BE2C (cell line): Measurements from ENCODE around the gene TM4SF20.
"Not testable (repeated sequence)": the region's sequence is repeated elsewhere in the genome, so short reads cannot be mapped to it uniquely, and the experiment has no call there.

Experiments used
- DNase-seq: peaks from one replicate; pipeline ENCODE4 v3.0.0-alpha.2; 2020
- H3K27me3 ChIP-seq: fragments of 250-450 bp; sonication (Bioruptor Pico); 2 replicates; pipeline ENCODE4 v1.5.1; 2020; ENCODE audit warnings: mild to moderate bottlenecking
- H3K36me3 ChIP-seq: fragments of 250-450 bp; sonication (Bioruptor Pico); 2 replicates; pipeline ENCODE4 v1.5.1; 2020; ENCODE audit warnings: mild to moderate bottlenecking
- H3K4me1 ChIP-seq: fragments of 250-450 bp; sonication (Bioruptor Pico); 2 replicates; pipeline ENCODE4 v1.5.1; 2020
- H3K4me3 ChIP-seq: 2 replicates; pipeline ENCODE4 v1.5.1; 2011; ENCODE audit warnings: low read depth, low read length
- H3K9me3 ChIP-seq: fragments of 250-450 bp; sonication (Bioruptor Pico); 2 replicates; pipeline ENCODE4 v1.5.1; 2020
- CTCF ChIP-seq: IDR thresholded peaks from 2 replicates; pipeline ENCODE4 v1.5.1; 2012; ENCODE audit warnings: mild to moderate bottlenecking, low read depth, low read length

TM4SF20 gene

DNA sequence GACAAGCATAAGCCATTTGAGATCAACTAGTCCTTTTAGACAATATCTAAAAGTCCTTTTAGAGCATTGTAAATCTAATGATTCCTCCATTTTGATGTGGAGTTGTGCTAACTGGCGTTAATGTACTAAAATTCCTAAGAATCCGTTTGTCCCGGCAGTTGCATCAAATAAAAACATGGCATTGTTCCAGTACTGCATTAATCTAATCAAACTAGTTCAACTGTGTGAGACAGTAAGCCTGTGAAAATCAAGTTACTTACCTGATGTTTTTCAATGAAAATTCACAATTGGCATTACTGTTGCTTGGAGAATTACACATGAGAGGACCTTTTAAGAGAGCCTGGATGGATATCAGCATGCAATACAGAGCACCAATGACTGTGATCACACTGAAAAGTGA is 13.3 kb downstream of the TM4SF20 start:
- Histone ChIP-seq H3K4me1 (peaks cover 15% of the 10 kb centered on the region), H3K4me3 (no peak overlapping the region)

DNA sequence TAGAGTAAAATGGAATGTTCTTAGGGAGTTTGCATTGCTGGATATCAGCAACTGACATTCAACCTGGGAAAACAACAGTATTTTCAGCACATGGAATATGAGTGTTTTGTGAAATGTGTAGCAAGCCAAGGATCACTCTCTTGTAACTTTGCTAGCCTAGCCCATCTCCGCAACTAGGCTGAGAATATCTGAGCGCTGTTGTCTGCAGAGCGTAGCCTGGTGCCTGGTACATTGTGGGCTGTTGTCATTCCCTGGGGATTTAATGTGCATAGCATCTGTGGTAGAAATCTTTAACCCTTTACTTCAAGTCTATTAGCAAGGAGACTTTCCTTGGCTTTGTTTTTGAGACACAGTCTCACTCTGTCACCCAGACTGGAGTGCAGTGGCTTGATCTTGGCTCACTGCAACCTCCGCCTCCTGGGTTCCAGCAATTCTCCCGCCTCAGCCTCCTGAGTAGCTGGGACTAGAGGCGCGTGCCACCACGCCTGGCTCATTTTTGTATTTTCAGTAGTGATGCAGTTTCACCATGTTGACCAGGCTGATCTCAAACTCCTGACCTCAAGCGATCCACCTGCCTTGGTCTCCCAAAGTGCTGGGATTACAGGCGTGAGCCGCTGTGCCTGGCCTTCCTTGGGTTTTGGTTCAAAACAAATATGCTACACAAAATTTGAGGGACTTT is 14.4 kb downstream of the TM4SF20 start:
- not testable (repeated sequence) for H3K27me3 ChIP-seq, H3K36me3 ChIP-seq, H3K9me3 ChIP-seq, H3K4me3 ChIP-seq
- peaks cover 15% of the 10 kb centered on the region for H3K4me1 ChIP-seq
- peak; percentile 46 for DNase-seq

More for the DNA sequence above, 13.3 kb downstream of the TM4SF20 start:
- DNase-seq: no peak
- Histone ChIP-seq H3K9me3 (no peaks in the 10 kb centered on the region), H3K27me3 (no peaks in the 10 kb centered on the region), H3K36me3 (no peaks in the 10 kb centered on the region)
- no peak for TF ChIP-seq CTCF

DNA sequence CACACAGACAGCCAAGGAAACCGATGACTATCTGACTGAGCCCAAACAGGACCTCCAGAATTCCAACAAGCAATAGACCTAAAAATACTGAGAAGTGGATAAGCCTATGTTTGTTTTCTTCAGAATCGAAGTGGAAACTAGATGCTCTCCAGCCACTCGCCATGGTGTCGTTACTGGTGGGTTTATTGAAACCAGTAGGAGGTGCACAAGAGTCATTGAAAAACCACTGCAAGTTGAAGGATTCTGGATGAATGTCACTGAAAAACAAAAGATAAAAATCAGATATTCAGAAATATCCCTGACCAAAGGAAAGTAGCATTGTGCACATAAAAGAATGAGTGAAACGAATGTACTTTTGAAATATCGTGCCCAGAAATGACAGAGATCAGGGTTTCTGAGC is 15.3 kb downstream of the TM4SF20 start:
- peaks cover 6% of the 10 kb centered on the region for H3K36me3 ChIP-seq
- no peaks in the 10 kb centered on the region for H3K27me3 ChIP-seq
- no peaks in the 10 kb centered on the region for H3K9me3 ChIP-seq
- H3K4me3 ChIP-seq: no peak overlapping the region
- H3K4me1 ChIP-seq: peaks cover 15% of the 10 kb centered on the region
- peak; percentile 55 for TF ChIP-seq CTCF
- no peak for DNase-seq

DNA sequence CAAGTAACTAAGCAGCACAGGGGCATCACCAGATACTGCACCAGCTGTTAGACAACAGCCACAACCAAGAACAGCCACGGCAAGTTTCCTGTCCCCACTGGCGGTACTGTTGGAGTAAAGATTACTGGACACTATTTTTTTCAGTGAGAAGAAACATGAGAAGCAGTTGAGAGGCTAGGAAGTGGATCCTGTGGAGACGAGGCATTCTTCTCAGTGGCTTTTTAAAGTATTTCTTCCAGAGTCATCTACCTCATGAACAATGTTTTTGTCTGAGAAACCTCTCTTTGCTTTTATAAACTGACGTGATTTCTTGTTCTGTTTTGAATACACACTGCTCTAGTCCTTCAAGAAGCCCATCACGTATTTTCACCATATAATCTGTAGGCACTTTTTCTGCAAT is 18.8 kb downstream of the TM4SF20 start:
- DNase-seq: no peak
- peaks cover 19% of the 10 kb centered on the region for H3K36me3 ChIP-seq
- no peak for TF ChIP-seq CTCF

GRCh38 chr2:227351639-227352038 is 27.5 kb downstream of the TM4SF20 start:
- H3K9me3 ChIP-seq: no peaks in the 10 kb centered on the region
- H3K4me3 ChIP-seq: no peak overlapping the region
- no peaks in the 10 kb centered on the region for H3K4me1 ChIP-seq
- no peaks in the 10 kb centered on the region for H3K27me3 ChIP-seq
- H3K36me3 ChIP-seq: peaks cover 12% of the 10 kb centered on the region
- no peak for DNase-seq
- TF ChIP-seq CTCF: no peak

More for the DNA sequence above, 18.8 kb downstream of the TM4SF20 start:
- Histone ChIP-seq H3K27me3 (no peaks in the 10 kb centered on the region), H3K4me1 (peaks cover 11% of the 10 kb centered on the region), H3K4me3 (no peak overlapping the region), H3K9me3 (no peaks in the 10 kb centered on the region)

- no peak for TF ChIP-seq CTCF
- Histone ChIP-seq H3K9me3 (no peaks in the 10 kb centered on the region), H3K27me3 (no peaks in the 10 kb centered on the region), H3K4me3 (no peak overlapping the region), H3K36me3 (peaks cover 8% of the 10 kb centered on the region), H3K4me1 (no peaks in the 10 kb centered on the region)
- DNase-seq: no peak
Observed at GRCh38 chr2:227349989-227350612, 29.0 kb downstream of the TM4SF20 start.
